ENCODE data around the gene SEC14L5. TPM values are rescaled to one million over a fixed set of nuclear protein-coding genes. Genes with fewer than 3 reads are reported as not detected.

SEC14L5 gene
- total RNA-seq, 1 donor from 2014 or later = 0.32 TPM

DNA sequence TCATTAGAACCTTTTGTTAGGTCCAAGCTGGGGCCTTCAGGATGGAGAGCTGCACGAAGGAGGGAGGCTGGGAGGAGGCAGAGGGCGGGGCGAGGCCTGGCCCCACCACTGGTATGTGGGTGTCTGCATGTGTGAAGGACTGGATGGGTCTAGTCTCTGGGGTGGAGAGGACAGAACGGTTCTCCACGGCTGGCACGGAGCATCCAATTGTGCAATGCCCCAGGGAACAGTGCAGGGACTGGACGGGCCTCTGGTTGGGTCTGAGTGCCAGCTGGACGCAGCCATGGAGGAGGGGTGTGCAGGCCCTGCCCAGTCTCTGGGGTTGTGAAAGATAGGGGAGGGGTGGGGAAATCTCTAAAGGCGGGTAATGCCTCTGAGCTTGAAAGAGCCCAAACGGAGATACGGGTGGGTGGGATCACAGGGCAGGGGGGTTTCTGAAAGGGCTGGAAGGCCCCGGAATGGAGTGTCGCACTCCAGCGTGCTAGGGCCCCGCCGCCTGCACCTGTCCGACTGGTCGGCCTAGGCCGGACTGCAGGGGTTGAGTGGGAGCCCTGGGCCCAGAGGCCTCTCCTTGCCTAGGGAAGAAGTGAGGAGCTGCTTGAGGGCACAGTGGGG, 22.8 kb upstream of the SEC14L5 start:
- H3K36me3 ChIP-seq (ENCODE audit: insufficient read depth, low read length) = no peaks in the 10 kb centered on the region
- Mint-ChIP-seq H3K4me3 (ENCODE audit: unreplicated experiment) (peak overlapping the region; percentile 20), H3K4me1 (ENCODE audit: low read depth, unreplicated experiment) (no peaks in the 10 kb centered on the region), H3K27ac (ENCODE audit: unreplicated experiment) (no peak overlapping the region), H3K36me3 (ENCODE audit: low read depth, unreplicated experiment) (peaks cover 2% of the 10 kb centered on the region), H3K9me3 (ENCODE audit: unreplicated experiment) (no peaks in the 10 kb centered on the region), H3K27me3 (ENCODE audit: low read depth, unreplicated experiment) (peaks cover 8% of the 10 kb centered on the region)
- TF ChIP-seq CTCF (IDR thresholded peaks at IDR 0.05; ENCODE audit: insufficient read depth, low read depth, low read length) (no peak), EZH2 (IDR thresholded peaks at IDR 0.05; ENCODE audit: insufficient read depth, low read length) (no peak)
- H3K79me2 ChIP-seq (ENCODE audit: insufficient read depth, low read length) = no peaks in the 10 kb centered on the region
- H3K27me3 ChIP-seq (ENCODE audit: insufficient read depth, low read length) = peaks cover 26% of the 10 kb centered on the region
- peaks cover 4% of the 10 kb centered on the region for H3K4me1 ChIP-seq (ENCODE audit: insufficient read depth, low read length)
- no peaks in the 10 kb centered on the region for H3K9me3 ChIP-seq (ENCODE audit: insufficient read depth, low read depth, low read length)
- DNase-seq (ENCODE audit: low read depth) (no peak), FAIRE-seq (no peak)
- H4K20me1 ChIP-seq (ENCODE audit: insufficient read depth, low read length) = peaks cover 3% of the 10 kb centered on the region
- no peak overlapping the region for H3K27ac ChIP-seq (ENCODE audit: low read depth, low read length)
- H3K4me2 ChIP-seq (ENCODE audit: low read length) = no peak overlapping the region
- no peak overlapping the region for H2AFZ ChIP-seq (ENCODE audit: low read depth, low read length)
- H3K4me3 ChIP-seq (ENCODE audit: insufficient read depth, low read depth, low read length) = no peak overlapping the region
- H3K9ac ChIP-seq (ENCODE audit: low read length) = no peak overlapping the region

- peaks cover 24% of the 10 kb centered on the region for H3K27me3 ChIP-seq (ENCODE audit: insufficient read depth, low read length)
- TF ChIP-seq CTCF (IDR thresholded peaks at IDR 0.05; ENCODE audit: insufficient read depth, low read depth, low read length) (no peak), EZH2 (IDR thresholded peaks at IDR 0.05; ENCODE audit: insufficient read depth, low read length) (peak; percentile 85)
- H3K9ac ChIP-seq (ENCODE audit: low read length) = no peak overlapping the region
- no peaks in the 10 kb centered on the region for H3K9me3 ChIP-seq (ENCODE audit: insufficient read depth, low read depth, low read length)
- Mint-ChIP-seq H3K36me3 (ENCODE audit: low read depth, unreplicated experiment) (no peaks in the 10 kb centered on the region), H3K27ac (ENCODE audit: unreplicated experiment) (peak overlapping the region; percentile 34), H3K9me3 (ENCODE audit: unreplicated experiment) (no peaks in the 10 kb centered on the region), H3K4me3 (ENCODE audit: unreplicated experiment) (peak overlapping the region; percentile 81), H3K27me3 (ENCODE audit: low read depth, unreplicated experiment) (peaks cover 7% of the 10 kb centered on the region), H3K4me1 (ENCODE audit: low read depth, unreplicated experiment) (peaks cover 3% of the 10 kb centered on the region)
- H3K4me1 ChIP-seq (ENCODE audit: insufficient read depth, low read length) = peaks cover 4% of the 10 kb centered on the region
- H3K4me2 ChIP-seq (ENCODE audit: low read length) = peak overlapping the region; percentile 83
- peak overlapping the region; percentile 15 for H2AFZ ChIP-seq (ENCODE audit: low read depth, low read length)
- peak overlapping the region; percentile 48 for H3K4me3 ChIP-seq (ENCODE audit: insufficient read depth, low read depth, low read length)
- no peaks in the 10 kb centered on the region for H3K79me2 ChIP-seq (ENCODE audit: insufficient read depth, low read length)
- no peak overlapping the region for H3K27ac ChIP-seq (ENCODE audit: low read depth, low read length)
- no peak for FAIRE-seq
- no peak for DNase-seq (ENCODE audit: low read depth)
- no peaks in the 10 kb centered on the region for H3K36me3 ChIP-seq (ENCODE audit: insufficient read depth, low read length)
- peaks cover 3% of the 10 kb centered on the region for H4K20me1 ChIP-seq (ENCODE audit: insufficient read depth, low read length)
Measured at GRCh38 chr16:4936181-4936990, 21.7 kb upstream of the SEC14L5 start.

Measured in astrocyte (in vitro differentiated cells and primary cell).